OCI-LY1 (cell line): ENCODE results near the gene DDX51.

Source experiments
- H2AFZ ChIP-seq: fragments of 200-600 bp; sonication (generic), shearing (Covaris generic); 2 replicates; pipeline ENCODE4 v1.6.0; 2014; ENCODE audit warnings: antibody characterized with exemption, mild to moderate bottlenecking, low read length
- H3F3A ChIP-seq: fragments of 200-600 bp; sonication (generic), shearing (Covaris generic); 2 replicates; pipeline ENCODE4 v1.6.0; 2014; ENCODE audit warnings: mild to moderate bottlenecking, antibody characterized with exemption, low read length, moderate library complexity; ENCODE audit not compliant: insufficient read depth
- H3K27ac ChIP-seq: fragments of 200-600 bp; sonication (generic); 2 replicates; pipeline ENCODE4 v1.5.1; 2014; ENCODE audit warnings: low read length, mixed run types, mild to moderate bottlenecking, low read depth; ENCODE audit not compliant: poor library complexity, severe bottlenecking
- H3K27me3 ChIP-seq: fragments of 200-600 bp; sonication (generic); 2 replicates; pipeline ENCODE4 v1.6.0; 2014; ENCODE audit warnings: antibody characterized with exemption, mild to moderate bottlenecking, low read length, moderate library complexity; ENCODE audit not compliant: insufficient read depth
- H3K36me3 ChIP-seq: fragments of 200-600 bp; sonication (generic); 2 replicates; pipeline ENCODE4 v1.6.1; 2014; ENCODE audit warnings: mild to moderate bottlenecking, antibody characterized with exemption, low read length, moderate library complexity, mixed read lengths; ENCODE audit not compliant: insufficient read depth
- H3K4me1 ChIP-seq: fragments of 200-600 bp; sonication (generic); 2 replicates; pipeline ENCODE4 v1.5.1; 2014; ENCODE audit warnings: mild to moderate bottlenecking, low read length, moderate library complexity; ENCODE audit not compliant: insufficient read depth, severe bottlenecking
- H3K4me2 ChIP-seq: fragments of 200-600 bp; sonication (generic), shearing (Covaris generic); 2 replicates; pipeline ENCODE4 v1.6.1; 2014; ENCODE audit warnings: low read length
- H3K4me3 ChIP-seq: fragments of 200-600 bp; sonication (generic); 2 replicates; pipeline ENCODE4 v1.5.1; 2014; ENCODE audit warnings: low read length, low read depth, mild to moderate bottlenecking, mixed read lengths; ENCODE audit not compliant: poor library complexity, severe bottlenecking
- H3K79me2 ChIP-seq: fragments of 200-600 bp; shearing (Covaris generic); 2 replicates; pipeline ENCODE4 v1.6.1; 2016; ENCODE audit warnings: mixed run types, low read length, mixed read lengths; ENCODE audit not compliant: insufficient read depth
- H3K9ac ChIP-seq: fragments of 200-600 bp; sonication (generic), shearing (Covaris generic); 2 replicates; pipeline ENCODE4 v1.6.1; 2014; ENCODE audit warnings: mild to moderate bottlenecking, low read length, mixed read lengths
- H3K9me2 ChIP-seq: fragments of 200-600 bp; sonication (generic), shearing (Covaris generic); 2 replicates; pipeline ENCODE4 v1.6.1; 2014; ENCODE audit warnings: low read depth, mild to moderate bottlenecking, low read length, mixed read lengths
- H3K9me3 ChIP-seq: fragments of 200-600 bp; shearing (Covaris generic); 2 replicates; pipeline ENCODE4 v1.6.1; 2014; ENCODE audit warnings: low read length, mixed read lengths
- H4K20me1 ChIP-seq: fragments of 200-600 bp; sonication (generic), shearing (Covaris generic); 2 replicates; pipeline ENCODE4 v1.6.0; 2016; ENCODE audit warnings: mild to moderate bottlenecking, low read length; ENCODE audit not compliant: insufficient read depth
- EZH2 ChIP-seq: fragments of 200-600 bp; sonication (generic), shearing (Covaris generic); IDR thresholded peaks from 2 replicates; pipeline ENCODE4 v1.8.0; 2017; ENCODE audit warnings: borderline replicate concordance, mixed run types, mild to moderate bottlenecking, antibody characterized with exemption, low read length, moderate library complexity, mixed read lengths
- TF ChIP-seq, protein P1 (sequence below): fragments of 200-600 bp; sonication (generic), shearing (Covaris generic); IDR thresholded peaks from 2 replicates; pipeline ENCODE4 v1.5.1; 2017; ENCODE audit warnings: mild to moderate bottlenecking, antibody characterized with exemption, low read length, moderate library complexity, mixed read lengths

The DDX51 gene

DNA sequence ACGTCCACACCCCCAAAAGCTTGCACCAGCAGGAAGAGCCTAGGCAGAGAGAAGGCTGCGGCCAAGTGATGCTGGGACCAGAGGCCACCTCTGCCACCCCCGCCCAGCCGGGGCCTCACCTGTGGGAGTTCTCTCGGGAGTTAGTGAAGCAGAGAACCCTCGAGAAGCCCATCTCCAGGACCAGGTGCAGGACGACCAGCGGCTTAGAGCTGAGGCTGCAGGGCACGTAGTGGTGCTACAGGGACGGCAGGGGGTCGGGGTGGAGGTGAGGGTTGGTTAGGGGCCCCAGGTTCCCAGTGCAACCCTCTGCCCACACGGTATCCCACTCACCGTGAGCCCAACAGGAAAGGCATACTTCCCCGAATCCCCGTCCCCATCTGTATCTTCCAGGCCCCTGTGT is 3.6 kb downstream of the DDX51 start:
- TF ChIP-seq, protein P1, sequence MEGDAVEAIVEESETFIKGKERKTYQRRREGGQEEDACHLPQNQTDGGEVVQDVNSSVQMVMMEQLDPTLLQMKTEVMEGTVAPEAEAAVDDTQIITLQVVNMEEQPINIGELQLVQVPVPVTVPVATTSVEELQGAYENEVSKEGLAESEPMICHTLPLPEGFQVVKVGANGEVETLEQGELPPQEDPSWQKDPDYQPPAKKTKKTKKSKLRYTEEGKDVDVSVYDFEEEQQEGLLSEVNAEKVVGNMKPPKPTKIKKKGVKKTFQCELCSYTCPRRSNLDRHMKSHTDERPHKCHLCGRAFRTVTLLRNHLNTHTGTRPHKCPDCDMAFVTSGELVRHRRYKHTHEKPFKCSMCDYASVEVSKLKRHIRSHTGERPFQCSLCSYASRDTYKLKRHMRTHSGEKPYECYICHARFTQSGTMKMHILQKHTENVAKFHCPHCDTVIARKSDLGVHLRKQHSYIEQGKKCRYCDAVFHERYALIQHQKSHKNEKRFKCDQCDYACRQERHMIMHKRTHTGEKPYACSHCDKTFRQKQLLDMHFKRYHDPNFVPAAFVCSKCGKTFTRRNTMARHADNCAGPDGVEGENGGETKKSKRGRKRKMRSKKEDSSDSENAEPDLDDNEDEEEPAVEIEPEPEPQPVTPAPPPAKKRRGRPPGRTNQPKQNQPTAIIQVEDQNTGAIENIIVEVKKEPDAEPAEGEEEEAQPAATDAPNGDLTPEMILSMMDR: no peak
- TF ChIP-seq EZH2: no peak
- Histone ChIP-seq H3K9me3 (no peaks in the 10 kb centered on the region), H3K4me3 (no peak overlapping the region), H4K20me1 (no peaks in the 10 kb centered on the region), H3K4me1 (peaks cover 18% of the 10 kb centered on the region), H3K27ac (no peak overlapping the region), H3K36me3 (peaks cover 46% of the 10 kb centered on the region), H2AFZ (no peak overlapping the region), H3F3A (peaks cover 3% of the 10 kb centered on the region; the same call in 1 of the 2 replicates), H3K9ac (no peak overlapping the region), H3K79me2 (peaks cover 22% of the 10 kb centered on the region), H3K27me3 (no peaks in the 10 kb centered on the region), H3K4me2 (no peak overlapping the region), H3K9me2 (no peaks in the 10 kb centered on the region)

DNA sequence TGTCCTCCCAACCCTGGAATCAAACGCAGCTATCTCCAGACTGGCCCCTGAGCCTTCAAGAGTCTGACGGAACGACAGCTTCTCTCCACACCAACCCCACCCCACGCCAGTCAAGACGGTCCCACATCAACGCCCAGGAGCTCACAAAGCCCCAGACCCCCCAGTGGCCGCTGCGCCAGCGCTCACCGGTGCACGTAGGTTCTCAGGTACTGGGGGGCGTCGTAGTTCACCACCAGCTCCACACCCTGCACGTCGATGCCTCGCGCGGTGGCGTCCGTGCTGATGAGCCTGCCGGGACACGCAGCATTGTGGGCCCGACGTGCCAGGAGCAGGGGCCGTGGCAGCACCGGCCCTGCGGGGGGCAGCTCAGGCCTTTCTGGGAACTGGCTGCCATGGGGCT is 4.2 kb downstream of the DDX51 start:
- H3K9me2 ChIP-seq: no peaks in the 10 kb centered on the region
- H3K4me3 ChIP-seq: no peak overlapping the region
- no peak overlapping the region for H2AFZ ChIP-seq
- TF ChIP-seq EZH2: no peak
- TF ChIP-seq, protein P1: no peak
- no peaks in the 10 kb centered on the region for H3K27me3 ChIP-seq
- peaks cover 12% of the 10 kb centered on the region for H3K4me1 ChIP-seq
- no peaks in the 10 kb centered on the region for H4K20me1 ChIP-seq
- H3K4me2 ChIP-seq: no peak overlapping the region
- peaks cover 17% of the 10 kb centered on the region; the same call in 1 of the 2 replicates for H3K79me2 ChIP-seq
- peaks cover 46% of the 10 kb centered on the region for H3K36me3 ChIP-seq
- no peak overlapping the region for H3K9ac ChIP-seq
- H3K27ac ChIP-seq: no peak overlapping the region
- H3K9me3 ChIP-seq: no peaks in the 10 kb centered on the region
- peaks cover 3% of the 10 kb centered on the region; the same call in 1 of the 2 replicates for H3F3A ChIP-seq

DNA sequence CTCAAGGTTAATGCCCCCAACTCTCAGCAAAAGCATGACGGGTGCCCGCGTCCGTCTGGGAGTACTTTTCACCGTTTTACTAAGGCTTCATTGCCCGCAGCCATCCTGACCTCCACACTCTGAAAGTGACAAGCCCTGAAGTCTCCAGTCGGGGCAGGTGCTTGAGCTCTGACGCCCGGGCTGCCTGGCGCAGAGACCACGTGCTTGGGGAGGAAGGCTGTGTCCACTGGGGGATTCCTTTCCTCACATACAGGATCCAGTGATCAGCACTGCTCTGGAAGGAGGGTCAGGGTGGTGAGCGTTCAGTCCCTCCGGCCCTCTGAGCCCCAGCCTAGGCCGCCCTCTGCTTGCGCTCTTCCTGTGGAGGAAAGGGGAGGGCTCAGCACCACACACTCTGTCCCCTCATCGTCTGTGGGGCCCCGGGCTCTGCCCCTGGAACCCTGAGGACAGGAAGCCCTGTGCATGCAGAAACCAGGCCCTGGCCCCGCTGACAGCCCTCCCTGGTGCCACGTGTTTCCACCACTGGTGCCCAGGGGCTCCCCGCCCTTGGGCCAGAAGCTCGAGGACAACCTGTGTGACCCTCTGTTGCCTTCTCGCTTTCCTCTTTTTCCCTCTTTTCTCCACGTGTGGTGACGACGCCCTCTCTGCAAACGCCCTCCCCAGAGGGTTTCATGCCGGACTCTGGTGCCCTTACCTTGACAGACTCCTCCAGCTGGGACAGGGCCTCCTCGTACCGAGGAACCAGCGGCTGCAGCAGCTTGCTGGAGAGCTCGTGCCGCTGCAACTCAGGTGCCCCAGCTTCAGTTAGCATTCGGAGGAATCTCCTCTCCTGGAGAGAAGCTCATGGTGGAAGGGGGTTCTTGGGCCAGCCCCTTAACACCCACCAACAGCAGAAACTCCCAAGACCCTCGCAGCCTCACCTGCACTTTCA is 4.9 kb downstream of the DDX51 start:
- Histone ChIP-seq H3K9ac (no peak overlapping the region), H3K36me3 (peaks cover 46% of the 10 kb centered on the region), H3K79me2 (peaks cover 13% of the 10 kb centered on the region; the same call in 1 of the 2 replicates), H3K9me3 (no peaks in the 10 kb centered on the region), H3K27ac (no peak overlapping the region), H3K4me2 (no peak overlapping the region), H3K4me1 (peaks cover 11% of the 10 kb centered on the region), H3F3A (peaks cover 3% of the 10 kb centered on the region; the same call in 1 of the 2 replicates), H3K9me2 (no peaks in the 10 kb centered on the region), H2AFZ (no peak overlapping the region), H3K27me3 (no peaks in the 10 kb centered on the region), H4K20me1 (no peaks in the 10 kb centered on the region), H3K4me3 (no peak overlapping the region)
- no peak for TF ChIP-seq EZH2
- TF ChIP-seq, protein P1: no peak
